NT2/D1 (cell line): ENCODE results near the gene ST6GALNAC6.
"Not testable (repeated sequence)": the region's sequence is repeated elsewhere in the genome, so short reads cannot be mapped to it uniquely, and the experiment has no call there.

Source experiments
- DNase-seq: peaks from one replicate; pipeline ENCODE4 v3.0.0-alpha.2; 2011; ENCODE audit warnings: low read depth, low spot score
- H3K27me3 ChIP-seq: 2 replicates; pipeline ENCODE4 v1.6.0; 2011; ENCODE audit warnings: mild to moderate bottlenecking; ENCODE audit not compliant: insufficient read length, insufficient read depth
- H3K36me3 ChIP-seq: 2 replicates; pipeline ENCODE4 v1.6.1; 2011; ENCODE audit warnings: mild to moderate bottlenecking, low read length, mixed read lengths; ENCODE audit not compliant: insufficient read depth, insufficient read length
- H3K4me1 ChIP-seq: 2 replicates; pipeline ENCODE4 v1.5.1; 2011; ENCODE audit not compliant: insufficient read depth, insufficient read length
- H3K4me3 ChIP-seq: 2 replicates; pipeline ENCODE4 v1.5.1; 2011; ENCODE audit warnings: low read depth; ENCODE audit not compliant: insufficient read length
- H3K9ac ChIP-seq: 2 replicates; pipeline ENCODE4 v1.6.0; 2011; ENCODE audit warnings: low read depth; ENCODE audit not compliant: insufficient read length
- H3K9me3 ChIP-seq: 2 replicates; pipeline ENCODE4 v1.5.1; 2011; ENCODE audit warnings: mild to moderate bottlenecking, low read length; ENCODE audit not compliant: insufficient read depth
- SUZ12 ChIP-seq: IDR thresholded peaks from 2 replicates; pipeline ENCODE4 v1.6.1; 2011; ENCODE audit not compliant: insufficient read length, insufficient read depth; ENCODE audit errors: extremely low read depth
- YY1 ChIP-seq: IDR thresholded peaks from 2 replicates; pipeline ENCODE4 v1.6.1; 2011; ENCODE audit not compliant: insufficient read length, insufficient read depth
- ZNF274 ChIP-seq: IDR thresholded peaks from 2 replicates; pipeline ENCODE4 v1.6.1; 2011; ENCODE audit warnings: mild to moderate bottlenecking, low read depth, low read length

The ST6GALNAC6 gene

DNA sequence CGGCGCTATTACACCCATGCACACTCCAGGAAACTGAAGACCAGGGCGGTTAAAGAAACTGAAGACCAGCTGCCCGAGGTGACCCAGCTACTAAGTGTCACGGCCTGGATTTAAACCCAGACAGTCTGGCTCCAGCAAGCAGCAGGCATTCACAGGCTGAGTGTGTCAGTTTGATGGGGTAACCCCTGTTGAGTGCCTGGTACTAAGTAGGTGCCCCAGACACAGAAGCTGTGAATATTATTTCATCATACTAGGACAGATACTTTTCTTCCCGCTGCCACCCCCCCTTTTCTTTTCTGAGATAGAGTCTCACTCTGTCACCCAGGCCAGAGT lies 52.3 kb downstream of the ST6GALNAC6 start:
- Histone ChIP-seq H3K9ac (peak overlapping the region; percentile 43), H3K36me3 (no peaks in the 10 kb centered on the region), H3K27me3 (no peaks in the 10 kb centered on the region), H3K4me1 (peaks cover 8% of the 10 kb centered on the region), H3K9me3 (peaks cover 20% of the 10 kb centered on the region; the same call in 1 of the 2 replicates), H3K4me3 (no peak overlapping the region)
- no peak for TF ChIP-seq SUZ12
- no peak for TF ChIP-seq ZNF274
- no peak for TF ChIP-seq YY1
- DNase-seq: no peak

DNA sequence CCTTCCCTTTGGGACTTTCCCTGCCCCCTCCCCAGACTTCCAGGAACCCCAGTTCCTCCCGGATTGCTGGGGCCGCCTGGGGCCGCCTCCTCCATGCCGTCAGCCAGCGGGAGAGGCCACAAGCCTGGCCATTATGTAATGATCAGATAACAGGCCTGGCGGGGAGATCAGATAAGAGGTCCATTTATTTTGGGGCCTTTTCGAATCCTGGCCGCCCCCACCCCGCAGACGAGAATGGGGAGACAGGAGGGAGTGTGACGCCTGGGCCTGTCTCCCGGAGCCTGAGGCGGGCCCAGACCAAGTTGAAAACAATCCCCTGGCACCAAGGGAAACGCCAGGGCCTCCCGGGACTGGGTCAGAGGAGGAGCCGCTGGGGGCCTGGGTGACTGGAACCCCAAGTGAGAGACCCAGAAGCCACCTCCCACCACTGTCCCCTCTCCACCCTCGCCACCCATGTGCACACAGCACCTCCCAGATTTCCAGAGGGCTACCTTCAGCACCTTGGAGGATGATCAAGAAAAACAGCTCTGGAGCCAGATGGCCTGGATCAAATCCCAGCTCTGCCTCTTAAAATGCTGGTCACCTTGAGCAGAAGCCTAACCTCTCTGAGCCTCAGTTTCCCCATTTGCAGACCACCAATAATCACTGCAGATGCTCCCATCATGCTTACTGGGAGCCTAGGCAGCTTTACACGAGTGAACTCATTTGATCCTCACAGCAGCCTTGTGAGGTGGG lies 52.8 kb downstream of the ST6GALNAC6 start:
- no peak for DNase-seq
- TF ChIP-seq YY1 (no peak), ZNF274 (no peak), SUZ12 (no peak)
- Histone ChIP-seq H3K9me3 (peaks cover 20% of the 10 kb centered on the region; the same call in 1 of the 2 replicates), H3K9ac (no peak overlapping the region), H3K4me1 (peaks cover 8% of the 10 kb centered on the region), H3K36me3 (no peaks in the 10 kb centered on the region), H3K27me3 (no peaks in the 10 kb centered on the region), H3K4me3 (no peak overlapping the region)

DNA sequence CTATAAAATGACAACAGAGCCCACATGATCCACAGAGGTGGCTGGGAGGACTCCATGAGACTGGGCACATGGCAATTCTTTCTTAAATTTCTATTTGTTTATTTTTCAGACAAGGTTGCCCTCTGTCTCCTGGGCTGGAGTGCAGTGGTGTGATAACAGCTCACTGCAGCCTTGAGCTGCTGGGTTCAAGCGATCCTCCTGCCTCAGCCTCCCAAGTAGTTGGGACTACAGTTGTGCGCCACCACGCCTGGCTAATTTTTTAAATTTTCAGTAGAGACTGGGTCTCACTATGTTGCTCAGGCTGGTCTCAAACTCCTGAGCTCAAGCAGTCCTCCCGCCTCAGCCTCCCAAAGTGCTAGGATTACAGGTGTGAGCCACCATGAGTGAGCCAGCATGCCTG lies 53.8 kb downstream of the ST6GALNAC6 start:
- H3K9me3 ChIP-seq: peaks cover 20% of the 10 kb centered on the region; the same call in 1 of the 2 replicates
- DNase-seq, H3K36me3 ChIP-seq, H3K4me3 ChIP-seq, H3K27me3 ChIP-seq, H3K9ac ChIP-seq, H3K4me1 ChIP-seq: not testable (repeated sequence)

DNA sequence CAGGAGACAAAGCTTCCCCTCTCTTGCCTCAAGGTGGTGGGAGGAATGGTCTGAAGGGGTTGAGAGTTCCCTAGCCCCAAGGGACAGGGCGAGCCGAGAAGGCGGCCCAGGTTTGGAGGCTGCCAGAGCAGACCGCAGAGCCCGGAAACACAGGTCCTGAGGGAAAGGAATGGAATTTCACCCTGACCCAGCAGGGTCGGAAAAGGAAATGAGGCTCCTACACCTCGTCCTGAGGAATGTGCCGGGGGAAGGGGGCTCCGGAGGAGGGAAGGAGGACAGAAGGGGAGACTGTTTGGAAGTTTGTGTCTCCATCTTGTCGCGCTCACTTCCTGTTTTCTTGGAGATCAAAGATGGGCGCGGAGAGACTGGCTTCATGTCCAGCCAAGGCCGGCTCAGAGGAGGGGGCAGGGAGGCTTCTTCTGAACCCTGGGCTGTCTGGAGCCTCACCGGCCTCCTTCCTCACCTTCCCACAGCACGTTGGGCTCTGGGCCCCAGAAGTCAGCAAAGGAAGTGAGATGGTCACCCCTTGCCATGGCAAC lies 54.5 kb downstream of the ST6GALNAC6 start:
- DNase-seq: peak; percentile 47
- Histone ChIP-seq H3K9me3 (peaks cover 19% of the 10 kb centered on the region; the same call in 1 of the 2 replicates), H3K4me1 (peaks cover 8% of the 10 kb centered on the region), H3K9ac (no peak overlapping the region), H3K36me3 (no peaks in the 10 kb centered on the region), H3K27me3 (no peaks in the 10 kb centered on the region), H3K4me3 (no peak overlapping the region)
- TF ChIP-seq SUZ12 (no peak), ZNF274 (no peak), YY1 (no peak)

DNA sequence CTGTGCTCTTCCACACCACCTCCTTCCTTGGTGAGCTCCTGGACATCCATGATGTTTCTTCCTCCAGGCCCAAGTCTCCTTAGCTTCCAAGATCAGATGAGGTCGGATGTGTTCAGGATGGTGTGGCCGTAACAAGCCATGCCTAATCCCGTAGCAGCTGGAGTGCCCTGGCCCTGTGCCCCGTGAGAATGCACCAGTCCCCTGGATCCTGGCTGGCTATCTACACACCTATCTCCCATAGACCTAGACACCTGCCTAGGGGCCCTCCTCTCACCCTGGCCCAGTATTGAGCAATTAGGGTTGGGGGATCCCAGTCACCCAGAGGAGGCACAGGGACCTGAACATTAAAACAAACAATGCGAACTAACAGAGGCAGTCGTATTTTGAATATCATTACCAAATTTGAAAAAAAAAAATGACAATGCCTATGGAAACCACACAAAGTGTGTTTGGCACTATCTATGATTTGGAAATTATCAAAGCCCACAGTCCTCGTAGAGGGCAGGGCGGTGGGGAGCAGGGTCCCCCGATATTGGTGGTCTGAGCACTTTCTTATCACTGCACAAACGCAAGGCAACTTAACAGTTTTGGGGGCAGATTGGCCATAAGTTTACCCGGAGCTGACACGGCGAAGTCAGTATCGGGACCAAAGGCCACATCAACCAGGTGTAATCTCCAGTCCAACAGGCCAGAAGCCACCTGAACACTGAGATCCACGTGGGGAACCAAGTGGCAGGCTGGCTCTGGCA lies 58.1 kb downstream of the ST6GALNAC6 start:
- H3K9ac ChIP-seq: no peak overlapping the region
- TF ChIP-seq YY1: no peak
- TF ChIP-seq ZNF274: no peak
- TF ChIP-seq SUZ12: no peak

DNA sequence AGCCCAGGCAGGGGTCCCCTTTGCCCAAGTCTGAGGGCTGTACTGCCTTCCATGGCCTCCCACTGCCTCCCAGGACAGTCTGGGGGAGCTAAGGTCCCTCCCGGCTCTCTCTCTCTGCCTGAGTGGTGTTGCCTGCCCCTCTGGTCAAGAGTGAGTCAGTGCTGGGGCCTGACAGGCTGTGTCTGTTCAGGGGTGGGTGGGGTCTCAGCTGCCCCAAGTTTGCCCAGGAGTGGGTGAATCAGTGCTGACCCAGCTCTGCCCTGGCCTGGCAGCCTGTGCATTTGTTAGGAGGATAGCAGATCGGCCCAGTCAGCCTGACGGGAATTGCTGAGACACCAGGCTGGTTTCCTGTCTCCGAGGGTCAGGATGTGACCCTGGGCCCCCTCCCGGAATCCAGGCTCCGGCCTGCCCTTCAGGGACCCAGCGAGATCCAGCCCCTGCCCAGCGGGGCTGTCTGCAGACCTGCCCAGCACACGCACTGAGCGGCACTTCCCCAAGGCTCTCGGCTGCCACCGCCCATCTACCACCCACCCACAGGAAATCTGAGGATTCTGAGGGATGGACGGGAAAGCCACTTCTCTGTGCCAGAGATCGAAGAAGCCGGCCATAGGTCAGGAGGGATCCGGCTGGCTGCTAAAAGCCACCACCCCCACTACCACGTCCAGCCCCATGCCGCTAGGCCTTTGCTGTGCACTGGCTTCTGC lies 60.9 kb downstream of the ST6GALNAC6 start:
- no peaks in the 10 kb centered on the region for H3K27me3 ChIP-seq
- no peaks in the 10 kb centered on the region for H3K9me3 ChIP-seq
- H3K9ac ChIP-seq: peak overlapping the region; percentile 12
- no peaks in the 10 kb centered on the region for H3K36me3 ChIP-seq
- no peak for DNase-seq
- TF ChIP-seq YY1 (no peak), SUZ12 (no peak), ZNF274 (no peak)
- no peak overlapping the region for H3K4me3 ChIP-seq
- peaks cover 24% of the 10 kb centered on the region for H3K4me1 ChIP-seq

More for the DNA sequence above, 58.1 kb downstream of the ST6GALNAC6 start:
- H3K9me3 ChIP-seq: no peaks in the 10 kb centered on the region
- no peaks in the 10 kb centered on the region for H3K36me3 ChIP-seq
- no peak overlapping the region for H3K4me3 ChIP-seq
- H3K27me3 ChIP-seq: no peaks in the 10 kb centered on the region
- peaks cover 21% of the 10 kb centered on the region for H3K4me1 ChIP-seq
- DNase-seq: no peak

DNA sequence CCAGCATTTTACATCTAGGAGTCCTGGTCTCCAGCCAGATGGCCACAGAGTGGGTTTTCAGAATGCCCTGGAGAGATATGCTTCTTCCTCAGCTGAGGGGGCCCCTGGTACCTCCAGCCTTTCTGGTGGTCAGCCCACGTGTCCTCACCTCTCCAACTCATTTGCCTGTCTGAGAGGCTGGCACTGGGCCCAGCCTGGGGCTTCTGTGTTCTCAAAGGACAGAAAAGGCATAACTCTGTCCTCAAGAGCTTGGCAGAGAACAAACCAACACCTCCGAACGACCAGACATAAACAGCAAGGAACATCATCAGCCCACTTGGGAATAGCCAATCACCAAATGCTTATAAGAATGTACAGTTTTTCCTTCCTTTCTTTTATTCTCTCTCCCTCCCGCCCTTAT lies 62.1 kb downstream of the ST6GALNAC6 start:
- no peak overlapping the region for H3K4me3 ChIP-seq
- peaks cover 24% of the 10 kb centered on the region for H3K4me1 ChIP-seq
- TF ChIP-seq ZNF274 (no peak), SUZ12 (no peak), YY1 (no peak)
- no peaks in the 10 kb centered on the region for H3K9me3 ChIP-seq
- no peaks in the 10 kb centered on the region for H3K27me3 ChIP-seq
- H3K36me3 ChIP-seq: no peaks in the 10 kb centered on the region
- no peak overlapping the region for H3K9ac ChIP-seq
- no peak for DNase-seq

DNA sequence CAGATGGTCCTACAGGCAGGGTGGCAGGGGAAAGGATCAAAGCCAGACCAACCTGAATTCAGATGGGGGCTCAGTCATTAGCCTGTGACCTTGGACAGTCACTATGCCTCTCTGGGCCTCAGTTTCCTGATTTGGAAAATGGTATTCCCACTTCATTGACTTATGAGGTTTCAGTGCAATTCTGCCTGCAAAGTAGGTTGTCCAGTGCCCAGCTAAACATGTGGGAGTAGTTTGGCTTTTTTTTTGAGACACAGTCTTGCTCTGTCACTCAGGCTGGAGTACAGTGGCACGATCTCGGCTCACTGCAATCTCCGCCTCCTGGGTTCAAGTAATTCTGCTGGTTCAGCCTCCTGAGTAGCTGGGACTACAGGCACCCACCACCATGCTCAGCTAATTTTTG lies 62.8 kb downstream of the ST6GALNAC6 start:
- H3K4me3 ChIP-seq: not testable (repeated sequence)
- H3K4me1 ChIP-seq: peaks cover 24% of the 10 kb centered on the region

More for the DNA sequence above, 62.8 kb downstream of the ST6GALNAC6 start:
- not testable (repeated sequence) for H3K9ac ChIP-seq, DNase-seq, H3K36me3 ChIP-seq, H3K9me3 ChIP-seq, H3K27me3 ChIP-seq
